Skeletal muscle satellite cell (primary cell): ENCODE results near the gene MYO10.

Source experiments
- H3K27me3 ChIP-seq: 2 replicates; pipeline ENCODE4 v1.7.0; 2013; ENCODE audit warnings: low read length; ENCODE audit not compliant: control insufficient read depth, insufficient read depth
- H3K36me3 ChIP-seq: 2 replicates; pipeline ENCODE4 v1.7.0; 2013; ENCODE audit warnings: mild to moderate bottlenecking, control low read depth, low read length; ENCODE audit not compliant: insufficient read depth
- H3K4me1 ChIP-seq: 2 replicates; pipeline ENCODE4 v1.7.0; 2013; ENCODE audit warnings: low read length; ENCODE audit not compliant: control insufficient read depth, insufficient read depth
- H3K4me2 ChIP-seq: 2 replicates; pipeline ENCODE4 v1.7.0; 2013; ENCODE audit warnings: mild to moderate bottlenecking, low read length
- H3K4me3 ChIP-seq: 2 replicates; pipeline ENCODE4 v1.7.0; 2013; ENCODE audit warnings: low read length
- H3K9ac ChIP-seq: 2 replicates; pipeline ENCODE4 v1.7.0; 2013; ENCODE audit warnings: mild to moderate bottlenecking, low read depth, low read length, moderate library complexity
- H3K9me3 ChIP-seq: replicated peaks from 2 replicates; pipeline ENCODE4 v1.7.0; 2013; ENCODE audit warnings: mild to moderate bottlenecking, control low read depth, low read length

Gene MYO10

GRCh38 chr5:16826379-16827125 lies 109.5 kb downstream of the MYO10 start:
- no peak overlapping the region for H3K9ac ChIP-seq
- H3K9me3 ChIP-seq, result no peaks in the 10 kb centered on the region
- no peaks in the 10 kb centered on the region for H3K4me1 ChIP-seq
- H3K36me3 ChIP-seq, result peaks cover 6% of the 10 kb centered on the region
- H3K4me3 ChIP-seq, result no peak overlapping the region
- no peaks in the 10 kb centered on the region for H3K27me3 ChIP-seq
- H3K4me2 ChIP-seq, result no peak overlapping the region

GRCh38 chr5:16819522-16820167 lies 116.4 kb downstream of the MYO10 start:
- no peaks in the 10 kb centered on the region for H3K27me3 ChIP-seq
- H3K9ac ChIP-seq, result peak overlapping the region; percentile 63
- H3K4me1 ChIP-seq, result peaks cover 13% of the 10 kb centered on the region
- peaks cover 3% of the 10 kb centered on the region for H3K36me3 ChIP-seq
- peak overlapping the region; percentile 61 for H3K4me2 ChIP-seq
- H3K9me3 ChIP-seq, result no peaks in the 10 kb centered on the region
- H3K4me3 ChIP-seq, result peak overlapping the region; percentile 45

GRCh38 chr5:16815432-16815831 lies 120.7 kb downstream of the MYO10 start:
- Histone ChIP-seq H3K27me3 (no peaks in the 10 kb centered on the region), H3K9ac (no peak overlapping the region), H3K4me2 (no peak overlapping the region), H3K9me3 (no peaks in the 10 kb centered on the region), H3K36me3 (peaks cover 11% of the 10 kb centered on the region), H3K4me3 (no peak overlapping the region), H3K4me1 (peaks cover 12% of the 10 kb centered on the region)

DNA sequence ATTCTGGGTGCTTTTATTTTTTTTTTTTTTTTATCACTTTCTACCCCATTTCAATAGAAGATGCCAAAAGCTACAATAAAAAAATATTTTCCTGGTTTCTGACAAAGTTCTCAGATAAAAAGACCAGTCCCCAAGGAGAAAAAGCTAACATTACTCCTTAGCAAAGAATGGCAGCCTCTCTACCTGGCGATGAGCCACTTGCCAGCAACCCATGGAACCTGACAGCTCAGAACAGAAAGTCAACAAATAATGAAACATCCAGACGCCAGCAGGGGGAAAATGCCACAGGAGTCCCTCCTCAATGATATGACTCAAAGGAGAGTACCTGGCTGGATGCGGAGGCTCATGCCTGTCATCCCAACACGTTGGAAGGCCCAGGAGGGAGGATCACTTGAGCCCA lies 123.2 kb downstream of the MYO10 start:
- H3K9ac ChIP-seq, result no peak overlapping the region
- H3K4me1 ChIP-seq, result peaks cover 14% of the 10 kb centered on the region
- no peak overlapping the region for H3K4me3 ChIP-seq

DNA sequence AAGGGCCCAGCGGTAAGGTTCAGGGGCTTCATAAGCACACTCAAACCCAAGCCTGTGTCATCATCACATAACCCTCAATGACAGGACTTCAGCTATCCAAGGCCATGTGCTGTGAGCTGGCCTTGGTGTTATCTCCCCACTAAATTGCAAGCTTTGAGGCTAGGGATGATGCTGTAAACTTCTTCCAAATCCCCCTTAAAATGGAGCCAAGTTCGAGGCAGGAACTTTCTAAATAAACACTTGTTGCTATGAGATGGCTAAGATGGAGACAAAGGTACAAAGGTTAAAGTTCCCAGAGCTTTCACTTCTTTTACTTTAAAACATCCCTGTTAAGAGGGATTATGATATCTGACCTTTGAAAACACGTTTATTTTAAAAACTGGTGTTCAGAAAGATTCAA lies 123.6 kb downstream of the MYO10 start:
- Histone ChIP-seq H3K4me2 (no peak overlapping the region), H3K4me1 (peaks cover 14% of the 10 kb centered on the region), H3K27me3 (no peaks in the 10 kb centered on the region)

More for the DNA sequence above, 123.2 kb downstream of the MYO10 start:
- Histone ChIP-seq H3K4me2 (no peak overlapping the region), H3K27me3 (no peaks in the 10 kb centered on the region), H3K9me3 (no peaks in the 10 kb centered on the region), H3K36me3 (peaks cover 11% of the 10 kb centered on the region)

GRCh38 chr5:16810208-16810854 lies 125.8 kb downstream of the MYO10 start:
- peak overlapping the region; percentile 23 for H3K9ac ChIP-seq
- H3K4me3 ChIP-seq, result no peak overlapping the region
- H3K4me1 ChIP-seq, result peaks cover 21% of the 10 kb centered on the region
- H3K36me3 ChIP-seq, result peaks cover 11% of the 10 kb centered on the region
- peak overlapping the region; percentile 22 for H3K4me2 ChIP-seq
- no peaks in the 10 kb centered on the region for H3K9me3 ChIP-seq
- no peaks in the 10 kb centered on the region for H3K27me3 ChIP-seq

More for the DNA sequence above, 123.6 kb downstream of the MYO10 start:
- Histone ChIP-seq H3K36me3 (peaks cover 11% of the 10 kb centered on the region), H3K9ac (no peak overlapping the region), H3K9me3 (no peaks in the 10 kb centered on the region), H3K4me3 (no peak overlapping the region)

GRCh38 chr5:16809395-16810207 lies 126.5 kb downstream of the MYO10 start:
- peak overlapping the region; percentile 22 for H3K4me2 ChIP-seq
- H3K27me3 ChIP-seq, result no peaks in the 10 kb centered on the region
- peaks cover 7% of the 10 kb centered on the region for H3K36me3 ChIP-seq
- H3K4me1 ChIP-seq, result peaks cover 23% of the 10 kb centered on the region
- H3K4me3 ChIP-seq, result no peak overlapping the region
- H3K9me3 ChIP-seq, result no peaks in the 10 kb centered on the region
- H3K9ac ChIP-seq, result peak overlapping the region; percentile 23

GRCh38 chr5:16809010-16809394 lies 127.1 kb downstream of the MYO10 start:
- no peaks in the 10 kb centered on the region for H3K27me3 ChIP-seq
- H3K4me2 ChIP-seq, result no peak overlapping the region
- no peak overlapping the region for H3K9ac ChIP-seq
- H3K4me3 ChIP-seq, result no peak overlapping the region
- no peaks in the 10 kb centered on the region for H3K9me3 ChIP-seq
- H3K4me1 ChIP-seq, result peaks cover 23% of the 10 kb centered on the region
- H3K36me3 ChIP-seq, result peaks cover 5% of the 10 kb centered on the region

DNA sequence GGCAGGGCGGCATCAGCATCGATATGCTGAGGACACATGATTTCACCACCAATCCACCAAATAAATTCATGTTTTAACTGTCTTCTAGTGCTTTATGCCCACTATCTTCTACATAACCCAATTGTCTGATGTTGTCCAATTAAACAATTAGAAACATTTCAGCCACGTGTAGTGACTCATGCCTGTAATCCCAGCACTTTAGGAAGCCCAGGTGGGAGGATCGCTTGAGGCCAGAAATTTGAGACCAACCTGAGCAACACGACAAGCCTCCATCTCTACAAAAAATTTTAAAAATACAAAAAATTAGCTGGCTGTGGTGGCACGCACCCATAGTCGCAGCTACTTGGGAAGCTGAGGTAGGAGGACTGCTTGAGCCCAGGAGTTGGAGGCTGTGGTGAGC lies 128.1 kb downstream of the MYO10 start:
- Histone ChIP-seq H3K36me3 (no peaks in the 10 kb centered on the region), H3K9me3 (no peaks in the 10 kb centered on the region), H3K4me2 (no peak overlapping the region), H3K27me3 (no peaks in the 10 kb centered on the region), H3K9ac (no peak overlapping the region), H3K4me3 (no peak overlapping the region), H3K4me1 (peaks cover 23% of the 10 kb centered on the region)

GRCh38 chr5:16807547-16807864 lies 128.6 kb downstream of the MYO10 start:
- no peak overlapping the region for H3K4me2 ChIP-seq

More at GRCh38 chr5:16807547-16807864, 128.6 kb downstream of the MYO10 start:
- Histone ChIP-seq H3K9me3 (no peaks in the 10 kb centered on the region), H3K4me1 (peaks cover 23% of the 10 kb centered on the region), H3K9ac (no peak overlapping the region), H3K36me3 (no peaks in the 10 kb centered on the region), H3K27me3 (no peaks in the 10 kb centered on the region), H3K4me3 (no peak overlapping the region)
